GM18870 (cell line): ENCODE results near the gene GYG1.

Source experiments
- ATAC-seq: cut with Tn5 transposase; IDR thresholded peaks from one replicate; pipeline ENCODE4 v1.9.1; 2021; ENCODE audit warnings: moderate library complexity; ENCODE audit not compliant: unreplicated experiment

The GYG1 gene

DNA sequence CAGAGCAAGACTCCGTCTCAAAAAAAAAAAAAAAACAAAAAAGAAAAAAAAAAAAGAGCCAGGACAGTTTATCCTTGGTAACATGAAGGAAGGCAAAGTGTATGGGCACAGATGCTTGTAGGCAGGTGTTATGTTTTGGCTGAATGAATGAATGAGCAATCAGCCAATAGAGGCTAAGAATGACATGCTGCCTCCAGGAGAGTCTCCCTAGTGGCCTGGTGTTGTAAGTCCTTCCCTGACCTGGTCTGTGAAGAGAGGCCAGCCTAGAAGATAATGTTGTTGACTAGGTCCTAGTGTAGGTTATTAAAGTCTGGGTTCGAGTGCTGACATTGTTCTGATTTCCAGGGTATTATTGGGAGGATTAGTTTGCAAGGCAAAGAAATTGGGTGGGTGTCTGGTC, 24.9 kb downstream of the GYG1 start:
- no peak for ATAC-seq

DNA sequence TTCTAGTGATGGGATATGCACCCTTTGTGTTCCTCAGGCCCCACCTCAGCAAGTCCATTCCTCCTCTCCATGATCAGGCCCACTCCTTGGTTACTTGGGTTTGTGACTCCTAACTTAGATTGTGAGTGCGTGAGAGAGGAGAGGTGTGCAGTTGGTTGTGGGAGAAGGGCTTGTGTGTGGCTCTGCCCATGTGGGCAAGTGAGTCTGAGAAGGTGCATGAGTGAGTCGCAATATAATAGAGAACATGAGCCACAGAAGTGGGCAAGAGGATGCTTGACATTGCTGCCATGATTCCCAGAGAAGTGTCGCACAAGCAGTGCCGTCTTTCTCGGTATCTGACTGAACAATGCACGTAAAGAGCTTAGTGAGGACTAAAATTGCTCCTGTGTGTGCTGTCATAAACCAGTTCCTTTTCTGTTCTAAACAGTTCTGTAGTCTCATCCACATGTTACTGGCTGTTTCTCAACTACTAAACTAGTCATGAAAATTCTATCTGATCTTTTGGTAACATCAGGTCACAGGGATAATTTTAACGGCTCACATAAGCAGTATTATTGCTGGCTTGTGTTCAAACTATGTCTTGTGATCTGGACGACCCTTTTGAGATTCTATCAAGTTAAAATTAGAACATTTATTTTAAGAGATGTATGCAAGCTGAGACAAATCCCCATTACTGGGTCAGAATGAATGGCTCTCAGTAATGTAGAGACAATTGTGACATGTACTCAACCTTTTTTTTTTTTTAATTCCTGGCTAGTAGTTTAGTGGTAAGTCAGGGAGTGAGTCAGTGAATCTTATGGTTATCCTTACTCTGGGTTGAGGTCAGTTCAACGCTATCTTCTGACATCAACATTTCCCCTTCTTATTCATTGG, 25.6 kb downstream of the GYG1 start:
- no peak for ATAC-seq

DNA sequence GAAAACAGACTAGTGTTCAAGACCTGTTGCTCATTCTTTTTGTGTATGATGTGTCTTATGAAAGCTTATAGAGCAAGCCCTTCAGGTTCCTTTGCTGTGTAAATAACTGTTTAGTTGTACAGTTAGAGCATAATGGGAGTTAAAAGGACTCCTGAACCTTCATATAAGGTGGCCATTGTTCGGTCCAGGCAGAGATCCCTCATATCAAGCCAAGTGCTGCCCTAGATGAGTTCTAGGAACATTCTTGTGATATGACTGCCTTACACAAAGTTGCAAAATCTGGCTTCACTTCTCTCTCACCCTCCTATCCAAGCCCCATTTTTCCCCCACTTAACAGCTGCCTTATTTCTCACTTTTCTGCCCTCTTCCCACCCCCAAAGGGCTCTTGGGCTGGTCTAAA, 26.9 kb downstream of the GYG1 start:
- ATAC-seq: no peak

DNA sequence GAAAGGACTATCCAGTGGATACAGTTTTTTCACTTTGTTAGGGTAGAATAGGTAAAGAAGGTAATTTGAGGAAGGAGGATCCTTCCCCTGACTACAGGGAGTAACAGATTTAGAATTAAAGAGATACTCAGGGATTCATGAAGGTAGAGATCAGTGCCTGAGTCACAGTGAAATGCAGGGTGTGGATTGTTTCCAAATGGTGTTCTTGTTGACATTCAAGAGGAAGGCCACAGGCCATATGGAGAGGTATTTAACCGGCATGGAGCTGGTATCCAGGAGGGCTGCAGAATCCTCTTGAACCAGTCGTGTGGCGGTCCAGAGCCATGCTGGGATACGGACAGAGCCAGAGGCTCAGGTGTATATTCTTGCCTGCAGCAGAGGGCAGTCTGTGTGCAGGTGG, 28.2 kb downstream of the GYG1 start:
- no peak for ATAC-seq

DNA sequence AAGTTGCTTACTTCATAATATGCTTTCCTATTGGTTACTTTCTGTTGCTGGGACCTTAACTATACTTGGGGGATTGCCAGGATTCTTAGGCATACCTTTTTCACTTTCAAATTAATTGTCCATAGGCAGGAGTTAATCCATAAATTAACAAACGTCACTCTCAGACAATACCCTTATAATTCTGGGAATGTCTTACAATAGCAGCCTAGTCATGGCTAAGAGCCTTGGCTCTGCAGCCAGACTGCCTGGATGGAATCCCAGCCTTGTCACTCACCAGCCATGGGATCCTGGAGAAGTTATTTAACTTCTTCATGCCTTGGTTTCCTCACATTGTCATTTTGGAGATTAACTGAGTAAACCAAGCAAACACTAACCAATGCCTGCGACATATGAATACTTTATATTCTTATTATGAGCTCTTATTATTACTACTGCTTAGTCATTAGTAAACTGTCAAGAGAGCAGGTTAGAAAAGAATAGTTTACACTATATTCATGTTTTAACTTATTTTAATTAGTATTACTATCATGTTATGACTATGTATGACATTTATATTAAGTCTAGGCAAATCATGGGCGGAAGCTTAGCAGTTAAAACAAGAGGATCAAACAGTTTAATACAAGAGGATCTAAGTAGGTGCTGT, 29.0 kb downstream of the GYG1 start:
- ATAC-seq: no peak

DNA sequence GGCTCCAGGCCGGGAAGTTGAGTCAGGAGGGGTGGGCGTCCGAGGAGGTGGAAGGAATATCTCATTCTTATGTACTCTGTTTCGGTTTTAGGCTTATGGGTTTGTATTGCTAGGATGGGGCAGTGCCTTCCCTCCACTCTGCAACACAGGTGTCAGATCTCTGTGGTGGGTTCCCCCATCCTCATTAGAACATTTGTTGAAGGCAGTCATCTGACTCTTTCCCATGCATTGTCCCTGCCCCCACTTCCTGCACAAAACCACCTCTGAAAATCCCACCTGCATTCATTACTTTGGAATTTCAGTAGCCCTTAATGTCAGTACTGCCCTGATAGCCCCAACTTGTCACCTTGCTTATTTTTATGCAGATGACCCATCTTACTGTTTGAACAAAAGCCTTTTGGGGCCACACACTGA, 29.5 kb downstream of the GYG1 start:
- no peak for ATAC-seq

DNA sequence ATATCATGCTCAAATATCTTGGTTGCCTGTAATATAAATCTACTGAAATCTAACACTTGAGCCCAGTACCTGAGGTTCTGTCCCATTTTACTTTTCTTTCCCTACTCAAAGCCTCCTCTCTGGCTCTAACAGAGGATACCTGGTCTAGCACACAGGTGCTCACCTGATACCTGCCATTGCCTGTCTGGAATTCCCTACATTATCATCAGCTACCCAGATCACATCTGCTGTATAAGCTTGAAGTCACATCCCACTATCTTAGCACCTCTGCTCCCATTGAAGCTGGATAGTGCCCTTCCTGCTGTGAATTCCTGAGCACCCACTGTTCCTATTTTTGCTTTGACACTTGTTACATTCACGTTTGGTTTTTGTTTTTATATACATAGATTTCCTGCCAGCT, 30.5 kb downstream of the GYG1 start:
- no peak for ATAC-seq

DNA sequence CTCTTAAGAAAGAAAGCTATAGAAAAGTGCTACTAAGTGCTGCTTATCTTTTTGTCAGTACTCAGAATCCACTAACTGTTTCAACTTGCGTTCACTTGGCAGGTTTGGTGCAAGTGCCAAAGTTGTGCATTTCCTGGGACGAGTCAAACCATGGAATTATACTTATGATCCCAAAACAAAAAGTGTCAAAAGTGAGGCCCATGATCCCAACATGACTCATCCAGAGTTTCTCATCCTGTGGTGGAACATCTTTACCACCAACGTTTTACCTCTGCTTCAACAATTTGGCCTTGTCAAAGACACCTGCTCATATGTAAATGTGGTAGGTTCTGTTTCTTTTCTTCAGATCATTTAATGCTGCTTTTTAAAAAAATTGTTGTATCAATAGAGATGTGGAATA, 32.6 kb downstream of the GYG1 start:
- ATAC-seq: no peak

DNA sequence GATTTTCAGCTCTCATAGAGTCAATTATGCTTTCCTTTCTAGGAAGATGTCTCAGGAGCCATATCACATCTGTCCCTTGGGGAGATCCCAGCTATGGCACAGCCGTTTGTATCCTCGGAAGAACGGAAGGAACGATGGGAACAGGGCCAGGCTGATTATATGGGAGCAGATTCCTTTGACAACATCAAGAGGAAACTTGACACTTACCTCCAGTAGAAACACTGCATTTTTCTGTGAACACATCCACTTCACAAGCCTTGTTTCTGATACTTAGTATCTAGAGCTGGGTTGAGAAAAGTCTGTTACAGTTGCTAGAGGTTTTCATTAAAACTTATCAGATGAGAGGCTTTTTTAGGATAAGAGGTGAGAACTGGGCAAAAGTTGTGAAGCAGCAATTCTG, 35.4 kb downstream of the GYG1 start:
- no peak for ATAC-seq

DNA sequence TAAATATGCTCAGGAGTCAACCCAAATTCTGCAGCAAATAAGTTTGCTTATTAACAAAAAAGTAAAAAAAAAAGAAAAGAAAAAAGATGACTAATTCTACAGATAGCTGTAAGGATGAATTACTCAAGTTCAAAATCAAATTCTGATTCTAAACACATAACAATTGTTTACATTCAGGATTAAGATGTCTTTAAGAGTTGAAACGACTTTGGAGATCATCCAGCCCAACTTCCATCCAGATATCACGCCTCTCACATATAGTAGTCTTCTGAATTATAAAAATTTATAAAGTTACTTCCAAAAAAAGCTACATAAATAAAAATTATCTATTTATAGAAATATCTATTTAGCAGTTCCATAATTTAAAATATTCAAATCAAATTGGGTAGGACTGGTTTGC, 39.8 kb downstream of the GYG1 start:
- ATAC-seq: no peak

DNA sequence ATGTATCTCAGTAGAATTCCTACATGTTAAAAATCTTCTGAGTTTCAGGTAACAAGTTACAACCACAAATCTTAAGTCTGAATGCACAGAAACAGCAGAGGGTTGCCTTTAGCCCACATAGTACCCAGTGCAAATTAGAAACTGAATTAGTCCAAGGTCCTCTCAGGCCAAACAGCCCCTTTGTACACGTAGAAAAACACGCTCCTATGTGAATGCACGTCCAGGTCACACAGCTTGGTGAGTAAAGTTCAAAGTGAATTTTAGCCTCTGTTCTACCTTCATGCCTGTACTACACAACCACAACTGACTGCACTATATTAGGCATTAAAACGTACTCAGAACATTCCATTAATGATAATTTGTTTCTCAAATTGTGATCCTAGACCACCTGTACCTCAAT, 46.3 kb downstream of the GYG1 start:
- no peak for ATAC-seq

DNA sequence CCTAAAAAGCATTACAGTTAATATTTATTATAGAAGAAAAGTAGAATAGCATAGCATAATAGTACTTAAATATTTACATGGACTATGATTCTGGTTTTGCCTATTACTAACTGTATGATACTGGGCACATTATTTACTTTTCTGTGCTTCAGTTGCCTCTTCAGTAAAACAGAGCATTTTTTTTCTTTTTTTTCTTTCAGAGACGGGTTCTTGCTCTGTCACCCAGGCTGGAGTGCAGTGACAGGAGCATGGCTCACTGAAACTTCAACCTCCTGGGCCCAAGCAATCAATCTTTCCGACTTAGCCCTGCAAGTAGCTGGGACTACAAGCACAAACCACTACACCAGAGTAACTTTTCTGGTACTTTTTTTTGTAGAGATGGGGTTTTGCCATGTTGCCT, 47.0 kb downstream of the GYG1 start:
- ATAC-seq: no peak

DNA sequence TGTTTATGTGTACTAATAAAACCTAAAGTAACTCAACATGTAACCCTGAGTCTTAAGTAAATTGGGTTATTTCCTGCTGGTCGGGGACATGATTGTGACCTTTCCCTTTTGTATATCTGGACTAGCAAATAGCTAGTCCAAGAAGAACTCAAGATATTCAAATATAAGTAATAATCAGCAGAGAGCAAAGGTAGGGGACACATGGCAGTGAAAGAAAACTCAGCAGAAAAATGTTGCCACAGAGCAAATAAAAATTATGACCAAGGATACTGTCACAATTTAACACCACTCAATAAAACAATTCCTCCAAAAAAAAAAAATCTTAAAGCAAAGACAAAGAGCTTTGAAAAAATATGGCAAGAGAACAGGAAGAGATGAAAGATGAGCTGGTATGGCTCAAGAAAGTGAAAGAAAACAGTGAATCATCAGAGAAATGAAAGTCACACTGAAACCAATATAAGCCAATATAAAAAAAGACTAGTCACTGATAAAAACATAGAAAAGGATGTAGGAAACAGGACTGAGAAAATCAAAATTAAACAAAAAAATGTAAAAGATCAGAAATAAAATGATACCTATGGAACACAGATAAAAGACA, 51.5 kb downstream of the GYG1 start:
- peak; percentile 90 for ATAC-seq

DNA sequence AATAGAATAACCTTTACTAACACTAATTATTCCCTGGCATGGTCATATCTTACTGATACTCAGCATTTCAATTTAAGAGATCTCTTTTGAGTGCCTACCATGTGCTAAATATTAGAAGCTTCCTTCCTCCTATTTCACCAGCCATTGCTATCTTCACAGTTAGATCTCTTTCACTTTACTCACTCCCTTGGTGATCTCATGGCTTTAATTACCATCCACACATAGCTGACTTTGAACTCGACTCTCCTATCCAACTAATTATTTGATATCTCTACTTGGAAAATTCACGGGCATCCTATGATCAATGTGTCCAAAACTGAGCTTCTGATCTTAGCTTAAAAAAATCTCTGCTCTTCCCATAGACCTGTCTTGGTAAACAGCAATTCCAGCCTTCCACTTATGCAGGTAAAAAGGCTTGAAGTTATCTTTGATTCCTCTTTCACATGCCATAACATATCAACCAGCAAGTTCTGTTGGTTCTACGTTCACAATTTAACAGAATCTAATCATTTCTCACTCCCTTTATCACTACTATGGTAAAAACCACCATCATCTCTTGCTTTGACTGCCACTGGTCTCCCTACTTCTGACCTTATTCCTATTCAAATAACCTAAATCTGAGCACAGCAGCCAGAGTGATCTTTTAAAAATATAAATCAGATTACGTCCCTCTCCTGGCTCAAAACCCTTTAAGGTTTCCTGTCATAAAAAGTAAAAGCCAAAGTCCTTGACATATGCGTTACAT, 53.2 kb downstream of the GYG1 start:
- no peak for ATAC-seq

DNA sequence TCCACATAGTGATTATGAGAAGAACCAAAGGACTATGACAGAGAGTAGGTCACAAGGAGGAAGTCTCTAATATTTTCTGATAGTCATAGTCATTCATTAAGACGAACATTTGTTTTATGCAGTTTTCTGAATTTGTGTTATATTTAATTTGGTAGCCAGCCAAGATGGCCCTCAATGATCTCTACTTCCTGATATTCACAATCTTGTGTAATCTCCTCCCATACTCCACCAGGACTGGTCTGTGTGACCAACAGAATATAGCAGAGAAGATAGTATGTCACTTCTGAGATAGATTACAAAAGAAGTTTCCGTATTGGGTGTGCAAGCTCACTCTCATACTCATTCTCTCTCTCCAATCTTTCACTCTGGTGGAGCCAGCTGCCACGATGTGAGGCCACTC, 64.2 kb downstream of the GYG1 start:
- ATAC-seq: no peak

DNA sequence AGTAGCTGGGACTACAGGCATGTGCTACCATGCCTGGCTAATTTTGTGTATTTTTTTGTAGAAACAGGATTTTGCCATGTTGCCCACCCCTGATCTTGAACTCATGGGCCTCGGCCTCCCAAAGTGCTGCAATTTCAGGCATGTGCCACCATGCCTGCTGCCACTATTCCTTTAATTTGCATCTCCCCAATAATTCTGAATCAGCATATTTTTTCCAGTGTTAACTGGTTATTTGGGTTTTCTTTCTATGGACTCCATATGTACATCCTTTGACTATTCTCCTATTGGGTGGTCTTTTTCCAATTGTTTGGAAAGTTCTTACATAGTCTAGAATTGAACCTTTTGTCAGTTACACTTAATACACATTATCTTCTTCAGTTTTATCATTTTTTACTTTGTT, 66.9 kb downstream of the GYG1 start:
- no peak for ATAC-seq

DNA sequence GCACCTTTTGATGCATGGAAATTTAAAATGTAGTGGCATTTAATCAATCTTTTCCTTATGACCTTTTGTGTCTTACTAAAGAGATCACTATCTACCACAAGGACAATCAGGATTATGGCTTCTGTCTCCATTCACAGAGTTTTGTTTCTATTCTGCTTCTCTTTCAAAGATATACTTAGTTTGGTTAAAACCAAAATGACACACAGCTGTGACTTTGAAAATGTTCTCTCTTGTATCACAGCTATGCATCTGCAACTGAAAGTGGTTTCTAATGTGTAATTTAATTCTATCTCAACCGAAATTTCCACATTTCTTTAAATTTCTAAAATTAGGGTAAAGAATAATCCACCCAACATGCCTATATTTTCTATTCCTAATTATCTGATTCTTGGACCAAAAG, 67.3 kb downstream of the GYG1 start:
- peak; percentile 52 for ATAC-seq

DNA sequence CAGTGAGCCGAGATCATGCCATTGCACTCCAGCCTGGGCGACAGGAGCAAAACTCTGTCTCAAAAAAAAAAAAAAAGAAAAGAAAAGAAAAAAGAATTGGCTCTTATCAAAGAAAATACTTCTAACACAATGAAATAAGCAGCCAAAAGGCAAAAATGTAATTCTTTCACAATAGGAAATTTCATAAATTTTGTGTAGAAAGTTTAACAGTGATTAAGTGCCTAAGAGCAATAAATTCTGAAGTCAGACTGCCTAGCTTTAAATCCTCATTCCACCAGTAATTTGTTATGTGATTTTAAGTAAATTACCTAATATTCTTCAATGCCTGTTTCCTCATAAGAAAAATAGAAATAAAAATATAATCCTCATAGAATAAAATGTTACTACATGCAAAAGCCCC, 70.4 kb downstream of the GYG1 start:
- ATAC-seq: no peak

DNA sequence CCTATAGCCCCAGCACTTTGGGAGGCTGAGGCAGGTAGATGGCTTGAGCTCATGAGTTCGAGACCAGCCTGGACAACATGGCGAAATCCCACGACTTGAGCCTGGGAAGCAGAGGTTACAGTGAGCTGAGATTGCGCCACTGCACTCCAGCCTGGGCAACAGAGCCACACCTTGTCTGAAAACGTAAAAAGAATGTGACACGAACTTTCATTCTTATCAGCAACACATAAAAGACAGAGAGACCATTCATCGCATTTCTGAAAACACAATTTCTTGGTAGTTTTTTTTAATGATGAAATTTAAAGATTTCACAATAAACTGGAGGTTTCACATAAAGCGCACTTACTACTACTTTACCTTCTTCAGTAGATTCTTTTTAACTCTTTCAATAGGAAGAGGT, 76.5 kb downstream of the GYG1 start:
- no peak for ATAC-seq
